Measurements from ENCODE around the gene RHOXF2. TPM values are rescaled to one million over a fixed set of nuclear protein-coding genes. Genes with fewer than 3 reads are reported as not detected.

The RHOXF2 gene
- total RNA-seq, 3 donors from 2014 or later (not counting 1 experiment from before 2014, with no cell fraction given) = not detected

GRCh38 chrX:120205816-120206753 lies 47.7 kb downstream of the RHOXF2 start:
- H3K36me3 Mint-ChIP-seq = no peaks in the 10 kb centered on the region
- H3K4me1 Mint-ChIP-seq = peaks cover 0 to 3% of the 10 kb centered on the region in 2 donors
- DNase-seq (no peak), ATAC-seq (no peak)
- Histone ChIP-seq H3K36me3 (ENCODE audit: control insufficient read depth, insufficient read depth, low read length) (no peaks in the 10 kb centered on the region), H3K27me3 (ENCODE audit: control insufficient read depth, insufficient read depth, low read length) (no peaks in the 10 kb centered on the region), H3K27ac (ENCODE audit: low read length) (no peak overlapping the region), H3K4me1 (ENCODE audit: control insufficient read depth, insufficient read depth, low read length) (no peaks in the 10 kb centered on the region), H3K4me3 (ENCODE audit: low read length) (no peak overlapping the region), H3K9me3 (ENCODE audit: control insufficient read depth, insufficient read depth, low read length) (no peaks in the 10 kb centered on the region)
- H3K9me3 Mint-ChIP-seq = no peaks in the 10 kb centered on the region
- TF ChIP-seq, protein P1, sequence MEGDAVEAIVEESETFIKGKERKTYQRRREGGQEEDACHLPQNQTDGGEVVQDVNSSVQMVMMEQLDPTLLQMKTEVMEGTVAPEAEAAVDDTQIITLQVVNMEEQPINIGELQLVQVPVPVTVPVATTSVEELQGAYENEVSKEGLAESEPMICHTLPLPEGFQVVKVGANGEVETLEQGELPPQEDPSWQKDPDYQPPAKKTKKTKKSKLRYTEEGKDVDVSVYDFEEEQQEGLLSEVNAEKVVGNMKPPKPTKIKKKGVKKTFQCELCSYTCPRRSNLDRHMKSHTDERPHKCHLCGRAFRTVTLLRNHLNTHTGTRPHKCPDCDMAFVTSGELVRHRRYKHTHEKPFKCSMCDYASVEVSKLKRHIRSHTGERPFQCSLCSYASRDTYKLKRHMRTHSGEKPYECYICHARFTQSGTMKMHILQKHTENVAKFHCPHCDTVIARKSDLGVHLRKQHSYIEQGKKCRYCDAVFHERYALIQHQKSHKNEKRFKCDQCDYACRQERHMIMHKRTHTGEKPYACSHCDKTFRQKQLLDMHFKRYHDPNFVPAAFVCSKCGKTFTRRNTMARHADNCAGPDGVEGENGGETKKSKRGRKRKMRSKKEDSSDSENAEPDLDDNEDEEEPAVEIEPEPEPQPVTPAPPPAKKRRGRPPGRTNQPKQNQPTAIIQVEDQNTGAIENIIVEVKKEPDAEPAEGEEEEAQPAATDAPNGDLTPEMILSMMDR (IDR thresholded peaks at IDR 0.05) = no peak
- intact Hi-C loops (cut with micrococcal nuclease) = no loop called here
- 99% methylated on average over 10 of the region's 12 CpGs for WGBS (ENCODE audit: insufficient coverage)
- no peaks in the 10 kb centered on the region for H3K27me3 Mint-ChIP-seq (ENCODE audit: low read depth in 2 of 2)
- no peak overlapping the region for H3K27ac Mint-ChIP-seq
- H3K4me3 Mint-ChIP-seq = no peak overlapping the region

DNA sequence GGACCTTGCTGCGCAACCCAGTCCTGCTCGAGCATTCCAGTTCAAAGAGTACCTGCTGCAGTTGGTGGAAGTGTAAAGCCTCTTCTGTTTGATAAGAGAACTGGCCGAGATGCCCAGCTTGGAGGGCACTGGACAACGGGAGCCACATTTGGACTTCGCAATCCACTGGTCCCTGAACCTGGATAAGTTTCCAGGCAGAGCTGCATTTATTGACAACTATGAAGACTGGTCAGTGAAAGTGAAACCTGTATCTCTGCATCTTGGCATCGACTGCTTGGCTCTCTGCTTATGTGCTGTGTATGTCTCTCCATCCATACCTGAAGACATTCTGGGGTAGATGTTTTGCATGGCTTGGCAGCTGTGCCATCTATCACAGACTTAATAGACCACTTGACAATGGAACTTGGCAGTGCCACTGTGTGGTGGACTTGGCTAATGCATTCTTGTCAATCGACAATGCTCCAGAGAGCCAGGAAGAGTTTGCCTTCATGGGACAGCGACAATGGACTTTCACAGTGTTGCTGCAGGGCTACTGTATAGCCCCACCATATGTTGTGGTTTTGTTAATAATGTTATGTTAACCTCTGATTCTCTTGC lies 48.7 kb downstream of the RHOXF2 start:
- ATAC-seq = no peak
- intact Hi-C loops (cut with micrococcal nuclease) = no loop called here
- DNase-seq = no peak
- Mint-ChIP-seq H3K36me3 (no peaks in the 10 kb centered on the region), H3K27ac (no peak overlapping the region), H3K4me3 (no peak overlapping the region), H3K4me1 (peaks cover 0 to 3% of the 10 kb centered on the region in 2 donors), H3K27me3 (ENCODE audit: low read depth in 2 of 2) (no peaks in the 10 kb centered on the region), H3K9me3 (no peaks in the 10 kb centered on the region)
- H3K27me3 ChIP-seq (ENCODE audit: control insufficient read depth, insufficient read depth, low read length) = no peaks in the 10 kb centered on the region
- H3K4me1 ChIP-seq (ENCODE audit: control insufficient read depth, insufficient read depth, low read length) = no peaks in the 10 kb centered on the region
- 94% methylated on average over 8 of the region's 8 CpGs for WGBS (ENCODE audit: insufficient coverage)
- H3K36me3 ChIP-seq (ENCODE audit: control insufficient read depth, insufficient read depth, low read length) = no peaks in the 10 kb centered on the region
- no peaks in the 10 kb centered on the region for H3K9me3 ChIP-seq (ENCODE audit: control insufficient read depth, insufficient read depth, low read length)
- no peak overlapping the region for H3K27ac ChIP-seq (ENCODE audit: low read length)
- H3K4me3 ChIP-seq (ENCODE audit: low read length) = no peak overlapping the region
- TF ChIP-seq, protein P1 (IDR thresholded peaks at IDR 0.05) = no peak

DNA sequence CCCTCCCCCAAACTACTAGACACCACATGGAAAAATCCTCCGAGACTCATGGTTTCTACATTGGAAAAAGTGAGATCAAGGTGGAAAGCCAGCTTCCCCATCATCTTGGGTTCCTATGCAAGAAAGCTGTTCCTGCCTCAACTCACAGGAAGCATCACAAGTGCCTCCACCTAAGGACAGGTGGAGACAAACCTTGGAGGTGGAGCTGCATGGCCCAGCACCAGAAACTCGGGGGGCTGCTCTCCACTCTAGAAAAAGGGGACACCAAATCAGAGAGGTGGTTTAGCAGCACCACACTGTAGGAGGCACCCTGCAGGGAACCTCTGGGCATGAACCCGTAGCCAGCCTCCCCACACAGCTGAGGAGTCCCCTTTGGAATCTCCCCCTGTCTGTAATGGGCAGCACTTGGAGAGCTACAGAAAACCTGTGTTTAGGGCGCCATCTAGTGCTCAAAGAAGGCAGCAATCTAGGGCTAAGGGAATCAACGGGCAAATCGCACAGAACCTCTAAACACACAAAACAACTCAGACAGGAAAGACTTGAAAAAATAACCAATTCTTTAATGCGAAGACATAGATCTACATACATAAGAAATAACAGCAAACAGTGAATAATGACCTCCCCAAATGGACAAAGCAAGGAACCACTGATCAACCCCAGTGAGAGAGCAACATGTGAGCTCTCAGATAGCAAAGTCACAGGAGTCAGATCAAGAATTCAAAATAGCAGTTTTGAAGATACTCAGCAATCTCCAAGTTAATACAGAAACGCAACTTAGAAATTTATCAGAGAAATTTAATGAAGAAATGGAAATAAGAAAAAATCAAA lies 55.2 kb downstream of the RHOXF2 start:
- TF ChIP-seq, protein P1 (IDR thresholded peaks at IDR 0.05) = peak; percentile 58
- intact Hi-C loops (cut with micrococcal nuclease) = no loop called here

More for the DNA sequence above, 55.2 kb downstream of the RHOXF2 start:
- Histone ChIP-seq H3K9me3 (ENCODE audit: control insufficient read depth, insufficient read depth, low read length) (no peaks in the 10 kb centered on the region), H3K4me3 (ENCODE audit: low read length) (no peak overlapping the region), H3K27ac (ENCODE audit: low read length) (no peak overlapping the region), H3K36me3 (ENCODE audit: control insufficient read depth, insufficient read depth, low read length) (no peaks in the 10 kb centered on the region), H3K4me1 (ENCODE audit: control insufficient read depth, insufficient read depth, low read length) (no peaks in the 10 kb centered on the region), H3K27me3 (ENCODE audit: control insufficient read depth, insufficient read depth, low read length) (no peaks in the 10 kb centered on the region)
- no peak overlapping the region for H3K27ac Mint-ChIP-seq
- ATAC-seq = peak; percentile 68 to 91 (median 72)
- H3K36me3 Mint-ChIP-seq = no peaks in the 10 kb centered on the region
- peak; percentile 21 to 73 for DNase-seq
- H3K4me3 Mint-ChIP-seq = no peak overlapping the region
- H3K9me3 Mint-ChIP-seq = no peaks in the 10 kb centered on the region
- peaks cover 0 to 7% of the 10 kb centered on the region in 2 donors for H3K27me3 Mint-ChIP-seq (ENCODE audit: low read depth in 2 of 2)
- H3K4me1 Mint-ChIP-seq = peaks cover 0 to 9% of the 10 kb centered on the region in 2 donors
- WGBS (ENCODE audit: insufficient coverage) = 19% methylated on average over 6 of the region's 8 CpGs

Other genes starting within 250 kb of the RHOXF2 start
- gene NKAP, start 214.9 kb upstream of the RHOXF2 start, total RNA-seq = 10 to 100 TPM; 14.7 to 20.0 (median 15.4) TPM
- not detected for gene RHOXF2B, start 80.9 kb upstream of the RHOXF2 start, total RNA-seq
- 1 to 10 TPM in 2 of 3 donors, not detected in 1; 1.4 to 2.6 TPM for gene RHOXF1, start 42.7 kb upstream of the RHOXF2 start, total RNA-seq
- 10 to 100 TPM; 28.6 to 33.3 (median 29.2) TPM for gene ZBTB33, start 92.2 kb downstream of the RHOXF2 start, total RNA-seq
- gene TMEM255A, start 152.8 kb downstream of the RHOXF2 start, total RNA-seq = 1 to 10 TPM in 2 of 3 donors, under 1 TPM in 1; 0.66 to 1.5 (median 1.4) TPM
- not detected for gene ATP1B4, start 203.5 kb downstream of the RHOXF2 start, total RNA-seq

Data from natural killer cell (primary cell).